HepG2 (cell line): ENCODE measurements around the gene CDHR1.

Experiments used
- ATAD3A ChIP-seq: sonication (generic); formaldehyde crosslinking; IDR thresholded peaks from 2 replicates; pipeline ENCODE4 v1.4.0; 2020; ENCODE audit warnings: missing genetic modification reagents
- HDAC2 ChIP-seq: sonication (generic); formaldehyde crosslinking; IDR thresholded peaks from 2 replicates; pipeline ENCODE4 v1.4.0; 2020; ENCODE audit warnings: missing genetic modification reagents
- KDM2A ChIP-seq: sonication (generic); formaldehyde crosslinking; IDR thresholded peaks from 2 replicates; pipeline ENCODE4 v1.4.0; 2020; ENCODE audit warnings: low read depth, missing genetic modification reagents, borderline replicate concordance

DNA sequence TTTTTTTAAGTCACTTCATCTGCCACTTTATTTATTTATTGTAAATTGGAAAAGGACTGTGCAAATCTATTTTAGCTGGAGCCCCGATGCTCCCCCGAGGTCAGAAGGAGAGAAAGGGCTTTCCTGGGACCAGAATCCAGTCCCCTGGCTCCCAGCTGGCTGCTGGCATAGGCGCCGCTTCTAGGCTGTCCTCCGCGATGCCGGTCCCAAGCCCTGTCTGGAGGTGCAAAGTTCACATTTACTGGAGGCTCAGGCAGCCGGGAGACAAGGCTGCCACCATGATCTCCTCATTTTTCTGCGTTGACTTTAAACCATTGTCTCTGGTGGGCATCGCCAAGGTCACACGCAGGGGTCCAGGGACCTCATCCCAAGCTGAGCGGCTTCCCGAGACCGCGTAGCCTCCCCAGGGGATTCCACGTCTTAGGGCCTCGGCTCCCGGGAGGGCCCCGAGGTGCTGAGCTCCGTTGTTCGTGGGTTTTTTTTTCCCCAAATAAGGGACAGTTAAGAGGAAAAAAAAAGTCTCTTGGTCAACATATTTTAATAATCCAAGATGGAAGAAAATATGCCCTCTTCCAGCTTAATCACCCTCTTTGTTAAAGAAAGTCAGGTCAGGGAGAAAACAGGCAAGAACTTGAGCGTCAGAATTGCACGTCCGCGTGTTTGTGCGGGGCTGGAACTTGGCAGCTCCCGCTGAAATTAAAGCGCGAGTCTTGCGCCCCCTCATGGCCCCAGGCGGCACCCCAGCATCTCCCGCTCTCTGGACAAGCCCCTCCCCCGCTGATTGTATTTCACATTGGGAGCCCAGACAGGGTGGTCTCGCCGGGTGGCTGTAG is 62.4 kb downstream of the CDHR1 start:
- no peak for TF ChIP-seq KDM2A (CRISPR knock-in tag)
- no peak for TF ChIP-seq HDAC2 (CRISPR knock-in tag)
- no peak for TF ChIP-seq ATAD3A
